Tibial nerve (tissue), 4 donors: Measurements from ENCODE around the gene NUCB1. TPM values are rescaled to one million over a fixed set of nuclear protein-coding genes. Genes with fewer than 3 reads are reported as not detected.
A peak's percentile ranks its signal among the peaks of the same experiment; 100 is the strongest.
"Not testable (repeated sequence)": the region's sequence is repeated elsewhere in the genome, so short reads cannot be mapped to it uniquely, and the experiment has no call there.

ENCODE experiments used
- DNase-seq, 2 donors: peaks; one replicate each; pipeline ENCODE4 v3.0.0-alpha.2; 2019; ENCODE audit warnings: low spot score in 2 of 2
- H3K27ac ChIP-seq, 4 donors: fragments of 200-600 bp; sonication (generic) in 3 of 4; one replicate each; pipeline ENCODE4 v1.5.1; 2017 to 2019; ENCODE audit warnings: mild to moderate bottlenecking in 1 of 4
- H3K27me3 ChIP-seq, 2 donors: fragments of 200-600 bp; sonication (generic) in 1 of 2; one replicate each; pipeline versions ENCODE4 v1.5.1 to v1.6.0; 2017 to 2019
- H3K36me3 ChIP-seq, 3 donors: fragments of 200-600 bp; sonication (generic); one replicate each; pipeline ENCODE4 v1.5.1; 2018 to 2019
- H3K4me1 ChIP-seq, 4 donors: fragments of 200-600 bp; sonication (generic) in 3 of 4; one replicate each; pipeline ENCODE4 v1.5.1; 2017 to 2019
- H3K4me3 ChIP-seq, 4 donors: fragments of 200-600 bp; sonication (generic) in 3 of 4; one replicate each; pipeline ENCODE4 v1.5.1; 2017 to 2019; ENCODE audit warnings: mild to moderate bottlenecking in 1 of 4, moderate library complexity in 1 of 4
- H3K9me3 ChIP-seq, 4 donors: fragments of 200-600 bp; sonication (generic) in 3 of 4; one replicate each; pipeline ENCODE4 v1.5.1; 2017 to 2019
- CTCF ChIP-seq, 5 experiments: fragments of 200-600 bp in 3 of 5; fragments of 450-650 bp in 2 of 5; sonication (generic) in 3 of 5; IDR thresholded peaks; one replicate each; pipeline ENCODE4 v1.5.1; 2016 to 2019; ENCODE audit warnings: antibody characterized with exemption in 5 of 5, mild to moderate bottlenecking in 3 of 5, moderate library complexity in 2 of 5
- EP300 ChIP-seq, 2 donors: sonication (generic); formaldehyde crosslinking; IDR thresholded peaks; one replicate each; pipeline ENCODE4 v1.6.1; 2017; ENCODE audit warnings: antibody characterized with exemption in 2 of 2, mild to moderate bottlenecking in 1 of 2
- POLR2A ChIP-seq, 2 donors: fragments of 450-650 bp; IDR thresholded peaks; one replicate each; pipeline ENCODE4 v1.6.1; 2017; ENCODE audit warnings: antibody characterized with exemption in 2 of 2, mild to moderate bottlenecking in 2 of 2, moderate library complexity in 2 of 2
- WGBS, 2 donors: methylation state at CpG; one replicate each; pipeline ENCODE4 v1.1.5; 2018; 5-methylcytosine and 5-hydroxymethylcytosine counted together
- total RNA-seq, 4 donors: library from RNA; depleted of rRNA; stranded (reverse); fragments of >200 nt; gene quantifications; one replicate each; pipeline ENCODE4 v1.1.0, GENCODE V29; 2016

Gene NUCB1
- total RNA-seq, 4 donors from 2014 or later = 220 to 352 (median 287) TPM

DNA sequence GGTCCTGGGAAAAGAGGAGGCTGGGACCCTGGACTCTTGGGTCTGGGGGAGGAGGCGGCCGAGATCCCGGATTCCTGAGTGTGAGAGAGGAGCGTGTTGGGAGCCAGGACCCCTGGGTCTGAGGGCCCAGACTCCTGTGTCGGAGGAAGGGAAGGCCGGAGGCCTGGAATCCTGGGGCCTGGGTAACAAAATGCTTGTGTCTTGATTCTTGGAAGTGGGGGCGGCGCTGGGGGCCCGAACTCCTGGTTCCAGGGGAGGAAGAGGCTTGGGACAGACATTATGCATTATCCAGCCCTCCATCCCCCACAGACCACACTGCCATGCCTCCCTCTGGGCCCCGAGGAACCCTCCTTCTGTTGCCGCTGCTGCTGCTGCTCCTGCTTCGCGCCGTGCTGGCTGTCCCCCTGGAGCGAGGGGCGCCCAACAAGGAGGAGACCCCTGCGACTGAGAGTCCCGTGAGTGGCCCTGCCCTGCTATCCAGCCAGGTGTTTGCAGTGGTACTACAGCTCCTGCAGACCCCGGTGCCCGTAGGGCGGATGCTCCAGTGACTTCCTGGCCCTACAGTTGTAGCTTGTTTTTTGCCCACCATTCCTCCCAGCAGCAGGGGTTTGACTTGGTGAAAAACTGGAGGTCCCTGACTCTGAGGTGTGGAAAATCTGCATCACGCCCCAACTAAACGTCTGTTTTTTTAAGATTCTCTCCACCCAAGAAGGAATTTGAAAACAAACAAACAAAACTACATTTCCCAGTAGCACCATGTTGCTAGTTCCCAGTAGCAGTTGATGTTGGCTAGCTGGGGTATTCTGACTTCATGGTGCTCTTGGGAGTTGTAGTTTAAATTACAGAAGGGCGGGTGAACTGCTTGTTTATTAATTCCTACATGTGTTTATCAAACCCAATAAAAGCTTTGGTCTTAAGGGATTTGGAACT lies 630 bp downstream of the NUCB1 start:
- DNase-seq = no peak
- Histone ChIP-seq H3K36me3 (peaks cover 0 to 19% (median under 1%) of the 10 kb centered on the region in 3 donors), H3K4me1 (peaks cover 0 to 44% (median 13%) of the 10 kb centered on the region in 4 donors), H3K9me3 (no peaks in the 10 kb centered on the region), H3K27me3 (no peaks in the 10 kb centered on the region), H3K4me3 (peak overlapping the region; percentile 66 to 84 (median 77)), H3K27ac (peak overlapping the region; percentile 90 to 97 (median 95))
- WGBS, 2 donors = 9 to 10% methylated on average over 20 to 23 of the region's 24 CpGs
- TF ChIP-seq POLR2A (IDR thresholded peaks at IDR 0.05) (no peak), CTCF (IDR thresholded peaks at IDR 0.05) (no peak), EP300 (IDR thresholded peaks at IDR 0.05) (no peak)

DNA sequence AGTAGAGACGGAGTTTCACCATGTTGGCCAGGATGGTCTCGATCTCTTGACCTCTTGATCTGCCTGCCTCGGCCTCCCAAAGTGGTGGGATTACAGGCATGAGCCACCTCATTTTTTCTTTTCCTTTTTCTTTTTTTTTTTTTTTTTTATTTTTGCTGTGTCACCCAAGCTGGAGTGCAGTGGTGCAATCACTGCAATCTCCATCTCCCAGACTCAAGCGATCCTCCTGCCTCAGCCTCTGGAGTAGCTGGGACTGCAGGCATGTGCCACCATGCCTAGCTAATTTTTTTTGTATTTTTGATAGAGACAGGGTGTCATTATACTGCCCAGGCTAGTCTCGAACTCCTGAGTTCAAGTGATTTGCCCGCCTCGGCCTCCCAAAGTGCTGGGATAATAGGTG lies 2.2 kb downstream of the NUCB1 start:
- Histone ChIP-seq H3K4me1 (peaks cover 0 to 36% (median 9%) of the 10 kb centered on the region in 4 donors), H3K36me3 (peaks cover 0 to 34% (median 3%) of the 10 kb centered on the region in 3 donors)
- H3K27me3 ChIP-seq, H3K9me3 ChIP-seq, DNase-seq, H3K27ac ChIP-seq, H3K4me3 ChIP-seq: not testable (repeated sequence)
- WGBS, 2 donors = 94 to 95% methylated on average over 7 of the region's 7 CpGs

- not testable (repeated sequence) for H3K9me3 ChIP-seq, H3K4me3 ChIP-seq, H3K27me3 ChIP-seq, H3K27ac ChIP-seq, DNase-seq
- H3K4me1 ChIP-seq = peaks cover 0 to 43% (median 9%) of the 10 kb centered on the region in 4 donors
- peaks cover 0 to 48% (median 3%) of the 10 kb centered on the region in 3 donors for H3K36me3 ChIP-seq
Measured at GRCh38 chr19:48903788-48904187, 3.7 kb downstream of the NUCB1 start.

DNA sequence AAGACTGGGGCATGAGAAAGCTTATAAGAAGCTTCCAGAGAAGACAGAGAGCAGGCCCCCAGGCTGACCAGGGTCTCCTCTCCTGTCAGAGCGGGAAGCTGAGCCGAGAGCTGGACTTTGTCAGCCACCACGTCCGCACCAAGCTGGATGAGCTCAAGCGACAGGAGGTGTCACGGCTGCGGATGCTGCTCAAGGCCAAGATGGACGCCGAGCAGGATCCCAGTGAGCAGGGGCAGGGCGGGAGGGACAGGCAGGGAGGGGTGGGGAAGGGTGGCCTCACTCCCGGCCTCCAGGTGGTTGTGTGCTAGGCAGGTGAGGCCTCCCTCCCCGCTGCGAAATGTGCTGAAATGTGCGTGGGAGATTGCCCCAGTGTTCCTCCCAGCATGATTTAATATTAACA lies 5.6 kb downstream of the NUCB1 start:
- H3K36me3 ChIP-seq = peaks cover 5 to 67% (median 6%) of the 10 kb centered on the region in 3 donors

DNA sequence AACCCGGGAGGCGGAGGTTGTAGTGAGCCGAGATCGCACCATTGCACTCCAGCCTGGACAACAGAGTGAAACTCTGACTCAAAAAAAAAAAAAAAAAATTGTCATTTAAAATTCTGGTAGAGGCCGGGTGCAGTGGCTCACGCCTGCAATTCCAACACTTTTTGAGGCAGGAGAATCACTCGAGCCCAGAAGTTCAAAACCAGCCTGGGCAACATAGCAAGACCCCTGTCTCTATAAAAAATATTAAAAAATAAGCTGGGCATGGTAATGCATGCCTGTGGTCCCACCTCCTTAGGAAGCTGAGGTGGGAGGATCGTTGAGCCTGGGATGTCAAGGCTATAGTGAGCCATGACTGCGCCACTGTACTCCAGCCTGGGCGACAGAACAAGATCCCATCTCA lies 6.2 kb downstream of the NUCB1 start:
- Histone ChIP-seq H3K27ac (no peak overlapping the region), H3K4me1 (peaks cover 0 to 27% (median 5%) of the 10 kb centered on the region in 4 donors), H3K4me3 (no peak overlapping the region), H3K27me3 (no peaks in the 10 kb centered on the region), H3K36me3 (peaks cover 5 to 73% (median 6%) of the 10 kb centered on the region in 3 donors), H3K9me3 (no peaks in the 10 kb centered on the region)
- TF ChIP-seq CTCF (IDR thresholded peaks at IDR 0.05) (no peak), EP300 (IDR thresholded peaks at IDR 0.05) (no peak), POLR2A (IDR thresholded peaks at IDR 0.05) (no peak)
- 96% methylated on average over 10 of the region's 10 CpGs for WGBS, 2 donors
- no peak for DNase-seq

More for the DNA sequence above, 5.6 kb downstream of the NUCB1 start:
- DNase-seq = no peak
- H3K27ac ChIP-seq = no peak overlapping the region
- no peak overlapping the region for H3K4me3 ChIP-seq
- TF ChIP-seq EP300 (IDR thresholded peaks at IDR 0.05) (no peak), POLR2A (IDR thresholded peaks at IDR 0.05) (no peak), CTCF (IDR thresholded peaks at IDR 0.05) (no peak)
- H3K27me3 ChIP-seq = no peaks in the 10 kb centered on the region
- H3K4me1 ChIP-seq = peaks cover 0 to 33% (median 7%) of the 10 kb centered on the region in 4 donors
- WGBS, 2 donors = 93% methylated on average over 14 of the region's 14 CpGs
- H3K9me3 ChIP-seq = no peaks in the 10 kb centered on the region

GRCh38 chr19:48907671-48908070 lies 7.6 kb downstream of the NUCB1 start:
- Histone ChIP-seq H3K4me3 (no peak overlapping the region), H3K4me1 (peaks cover 0 to 13% (median 0%) of the 10 kb centered on the region in 4 donors), H3K9me3 (no peaks in the 10 kb centered on the region), H3K27me3 (no peaks in the 10 kb centered on the region), H3K27ac (peak overlapping the region in 3 of 4 donors; percentile 34 to 78 (median 71)), H3K36me3 (peaks cover 6 to 87% (median 15%) of the 10 kb centered on the region in 3 donors)
- WGBS, 2 donors = 51 to 54% methylated on average over 13 to 14 of the region's 14 CpGs
- TF ChIP-seq EP300 (IDR thresholded peaks at IDR 0.05) (no peak), POLR2A (IDR thresholded peaks at IDR 0.05) (no peak), CTCF (IDR thresholded peaks at IDR 0.05) (no peak)
- DNase-seq = no peak

GRCh38 chr19:48909424-48910077 lies 9.4 kb downstream of the NUCB1 start:
- H3K4me3 ChIP-seq, H3K9me3 ChIP-seq, DNase-seq, H3K27me3 ChIP-seq, H3K4me1 ChIP-seq: not testable (repeated sequence)
- 93 to 97% methylated on average over 11 of the region's 11 CpGs for WGBS, 2 donors
- H3K27ac ChIP-seq = peak overlapping the region in 1 of 4 donors; percentile 78
- H3K36me3 ChIP-seq = peaks cover 10 to 98% (median 31%) of the 10 kb centered on the region in 3 donors
